Endodermal cell (in vitro differentiated cells): ENCODE measurements around the gene SNCAIP. TPM values are rescaled to one million over a fixed set of nuclear protein-coding genes. Genes with fewer than 3 reads are reported as not detected.

Source experiments
- DNase-seq: peaks from one replicate; pipeline ENCODE4 v3.0.0-alpha.2; 2017
- H3K27ac ChIP-seq: 2 replicates; pipeline ENCODE4 v1.5.1; 2013; ENCODE audit warnings: mild to moderate bottlenecking, low read depth, low read length, moderate library complexity
- H3K27me3 ChIP-seq: 2 replicates; pipeline ENCODE4 v1.6.1; 2013; ENCODE audit warnings: mild to moderate bottlenecking, low read length, moderate library complexity; ENCODE audit not compliant: insufficient read depth, control insufficient read depth, poor library complexity, severe bottlenecking
- H3K36me3 ChIP-seq: 2 replicates; pipeline ENCODE4 v1.7.0; 2013; ENCODE audit warnings: mild to moderate bottlenecking, low read length, moderate library complexity; ENCODE audit not compliant: control insufficient read depth, insufficient read depth
- H3K4me1 ChIP-seq: one replicate; pipeline ENCODE4 v1.7.0; 2013; ENCODE audit warnings: low read length; ENCODE audit not compliant: control insufficient read depth, insufficient read depth
- H3K4me3 ChIP-seq: 2 replicates; pipeline ENCODE4 v1.5.1; 2013; ENCODE audit warnings: mild to moderate bottlenecking, low read length, moderate library complexity
- H3K9ac ChIP-seq: 2 replicates; pipeline ENCODE4 v1.6.1; 2013; ENCODE audit warnings: mild to moderate bottlenecking, low read length, moderate library complexity; ENCODE audit not compliant: poor library complexity, severe bottlenecking; ENCODE audit errors: extremely low read depth
- H3K9me3 ChIP-seq: 2 replicates; pipeline ENCODE4 v1.6.1; 2013; ENCODE audit warnings: mild to moderate bottlenecking, low read length, moderate library complexity; ENCODE audit not compliant: control insufficient read depth
- H3K27ac Mint-ChIP-seq: 2 replicates; pipeline ENCODE4 v1.8.0; 2020; ENCODE audit warnings: mixed read lengths
- H3K27me3 Mint-ChIP-seq: 2 replicates; pipeline ENCODE4 v1.8.0; 2021; ENCODE audit warnings: mild to moderate bottlenecking, mixed read lengths; ENCODE audit not compliant: insufficient read depth
- H3K36me3 Mint-ChIP-seq: 2 replicates; pipeline ENCODE4 v1.8.0; 2020; ENCODE audit warnings: low read depth, mixed read lengths
- H3K4me1 Mint-ChIP-seq: 2 replicates; pipeline ENCODE4 v1.8.0; 2020; ENCODE audit warnings: mixed read lengths
- H3K4me3 Mint-ChIP-seq: 2 replicates; pipeline ENCODE4 v1.8.0; 2020; ENCODE audit warnings: mild to moderate bottlenecking, moderate library complexity, mixed read lengths
- H3K9me3 Mint-ChIP-seq: 2 replicates; pipeline ENCODE4 v1.8.0; 2020; ENCODE audit warnings: mild to moderate bottlenecking, mixed read lengths
- CTCF ChIP-seq: fragments of 200-600 bp; sonication (generic); conservative IDR thresholded peaks from 2 replicates; pipeline ENCODE4 v1.5.0; 2021; ENCODE audit warnings: antibody characterized with exemption, mild to moderate bottlenecking
- WGBS, 2 experiments: methylation state at CpG; one replicate each; pipeline versions ENCODE4 v1.1.5 to v1.1.7; 2013; ENCODE audit warnings: missing lambda C conversion rate in 2 of 2, mixed read lengths in 1 of 2; ENCODE audit not compliant: insufficient coverage in 1 of 2, insufficient read length in 1 of 2; 5-methylcytosine and 5-hydroxymethylcytosine counted together
- total RNA-seq, 2 donors: library from RNA; stranded (reverse); fragmentation: NEBNext Ultra II Directional in 1 of 2; extraction: Animal tissue kit (Norgen Biotek cat#: 25700) in 1 of 2; gene quantifications; 2 replicates in 1 of 2; 3 replicates in 1 of 2; pipeline ENCODE4 v1.2.1, GENCODE V29; 2021

Gene SNCAIP
- total RNA-seq, 2 donors from 2014 or later: 1.4 to 2.1 TPM

- Mint-ChIP-seq H3K27me3 (no peaks in the 10 kb centered on the region), H3K36me3 (no peaks in the 10 kb centered on the region), H3K9me3 (peaks cover 9% of the 10 kb centered on the region), H3K27ac (no peak overlapping the region), H3K4me1 (peaks cover 4% of the 10 kb centered on the region), H3K4me3 (no peak overlapping the region)
- peaks cover 5% of the 10 kb centered on the region for H3K9me3 ChIP-seq
- H3K27ac ChIP-seq: no peak overlapping the region
- DNase-seq: no peak
- TF ChIP-seq CTCF: no peak
- no peaks in the 10 kb centered on the region for H3K36me3 ChIP-seq
- no peak overlapping the region for H3K4me3 ChIP-seq
- WGBS, 2 experiments: 98% methylated on average over 4 of the region's 4 CpGs; no CpG with 5 or more reads in 1 of the 2 experiments
- no peaks in the 10 kb centered on the region for H3K27me3 ChIP-seq
- no peak overlapping the region for H3K9ac ChIP-seq
- peaks cover 2% of the 10 kb centered on the region for H3K4me1 ChIP-seq
Measured at GRCh38 chr5:122385286-122385685, 73.2 kb downstream of the SNCAIP start.

- no peak overlapping the region for H3K27ac ChIP-seq
- no peaks in the 10 kb centered on the region for H3K27me3 Mint-ChIP-seq
- DNase-seq: no peak
- no peak overlapping the region for H3K27ac Mint-ChIP-seq
- H3K9me3 Mint-ChIP-seq: peaks cover 7% of the 10 kb centered on the region
- H3K27me3 ChIP-seq: no peaks in the 10 kb centered on the region
- H3K4me1 ChIP-seq: peaks cover 2% of the 10 kb centered on the region
- no peak for TF ChIP-seq CTCF
- H3K36me3 Mint-ChIP-seq: no peaks in the 10 kb centered on the region
- 83 to 92% methylated on average over 1 to 3 of the region's 3 CpGs for WGBS, 2 experiments
- H3K9ac ChIP-seq: no peak overlapping the region
- peaks cover 4% of the 10 kb centered on the region for H3K4me1 Mint-ChIP-seq
- H3K9me3 ChIP-seq: peaks cover 5% of the 10 kb centered on the region
- H3K4me3 ChIP-seq: no peak overlapping the region
- no peak overlapping the region for H3K4me3 Mint-ChIP-seq
- H3K36me3 ChIP-seq: no peaks in the 10 kb centered on the region
Measured at GRCh38 chr5:122385808-122386207, 73.8 kb downstream of the SNCAIP start.

GRCh38 chr5:122390154-122390553 is 78.1 kb downstream of the SNCAIP start:
- no peak overlapping the region for H3K4me3 Mint-ChIP-seq
- Histone ChIP-seq H3K4me1 (peaks cover 2% of the 10 kb centered on the region), H3K27me3 (no peaks in the 10 kb centered on the region), H3K36me3 (no peaks in the 10 kb centered on the region), H3K9me3 (no peaks in the 10 kb centered on the region), H3K27ac (no peak overlapping the region), H3K4me3 (no peak overlapping the region), H3K9ac (no peak overlapping the region)
- no peaks in the 10 kb centered on the region for H3K36me3 Mint-ChIP-seq
- 82 to 84% methylated on average over 7 of the region's 7 CpGs for WGBS, 2 experiments
- H3K4me1 Mint-ChIP-seq: peaks cover 4% of the 10 kb centered on the region
- H3K9me3 Mint-ChIP-seq: no peaks in the 10 kb centered on the region
- DNase-seq: no peak
- H3K27ac Mint-ChIP-seq: no peak overlapping the region
- no peaks in the 10 kb centered on the region for H3K27me3 Mint-ChIP-seq
- TF ChIP-seq CTCF: no peak
